H9 (cell line): ENCODE measurements around the gene SNRNP200. TPM values are rescaled to one million over a fixed set of nuclear protein-coding genes. Genes with fewer than 3 reads are reported as not detected.

ENCODE experiments used
- DNase-seq: peaks from one replicate; pipeline ENCODE4 v3.0.0-alpha.2; 2017
- H2AFZ ChIP-seq: one replicate; pipeline ENCODE4 v1.6.1; 2013; ENCODE audit warnings: mild to moderate bottlenecking, low read length, control low read depth, moderate library complexity
- H2AK5ac ChIP-seq: 2 replicates; pipeline ENCODE4 v1.6.1; 2013; ENCODE audit warnings: low read length, control low read depth, mixed read lengths; ENCODE audit not compliant: insufficient read length
- H2BK120ac ChIP-seq: one replicate; pipeline ENCODE4 v1.6.1; 2013; ENCODE audit warnings: low read depth, mild to moderate bottlenecking, low read length, control low read depth, inconsistent platforms; ENCODE audit not compliant: poor library complexity, severe bottlenecking
- H2BK12ac ChIP-seq: 2 replicates; pipeline ENCODE4 v1.6.1; 2013; ENCODE audit warnings: low read length, control low read depth, mixed read lengths, low read depth; ENCODE audit not compliant: insufficient read length
- H2BK15ac ChIP-seq: 2 replicates; pipeline ENCODE4 v1.6.1; 2013; ENCODE audit warnings: low read depth, low read length, control low read depth
- H2BK20ac ChIP-seq: one replicate; pipeline ENCODE4 v1.6.1; 2013; ENCODE audit warnings: low read depth, mild to moderate bottlenecking, low read length, control low read depth, inconsistent platforms; ENCODE audit not compliant: poor library complexity, severe bottlenecking
- H2BK5ac ChIP-seq: 2 replicates; pipeline ENCODE4 v1.6.1; 2013; ENCODE audit warnings: low read length, control low read depth, mixed read lengths; ENCODE audit not compliant: insufficient read length
- H3K14ac ChIP-seq: 2 replicates; pipeline ENCODE4 v1.6.1; 2013; ENCODE audit warnings: low read length, control low read depth; ENCODE audit not compliant: insufficient read depth
- H3K18ac ChIP-seq: 2 replicates; pipeline ENCODE4 v1.6.1; 2013; ENCODE audit warnings: low read depth, mild to moderate bottlenecking, mixed read lengths, low read length, control low read depth; ENCODE audit not compliant: insufficient read length
- H3K23ac ChIP-seq: 2 replicates; pipeline ENCODE4 v1.6.1; 2013; ENCODE audit warnings: low read length, control low read depth, mixed read lengths, low read depth; ENCODE audit not compliant: insufficient read length
- H3K23me2 ChIP-seq: 2 replicates; pipeline ENCODE4 v1.6.1; 2013; ENCODE audit warnings: low read depth, mild to moderate bottlenecking, mixed read lengths, low read length, control low read depth; ENCODE audit not compliant: insufficient read length, poor library complexity, severe bottlenecking
- H3K27ac ChIP-seq: 2 replicates; pipeline ENCODE4 v1.5.1; 2013; ENCODE audit warnings: low read length, control low read depth, mixed read lengths, low read depth; ENCODE audit not compliant: insufficient read length
- H3K27me3 ChIP-seq: 2 replicates; pipeline ENCODE4 v1.6.1; 2013; ENCODE audit warnings: low read length, control low read depth, inconsistent platforms; ENCODE audit not compliant: insufficient read depth
- H3K4ac ChIP-seq: 2 replicates; pipeline ENCODE4 v1.6.1; 2013; ENCODE audit warnings: low read depth, mild to moderate bottlenecking, control low read depth, inconsistent platforms, low read length, moderate library complexity
- H3K4me1 ChIP-seq: 2 replicates; pipeline ENCODE4 v1.6.1; 2013; ENCODE audit warnings: low read length, control low read depth, inconsistent platforms; ENCODE audit not compliant: insufficient read depth
- H3K4me2 ChIP-seq: 2 replicates; pipeline ENCODE4 v1.6.1; 2013; ENCODE audit warnings: low read length, control low read depth, mixed read lengths; ENCODE audit not compliant: insufficient read length, insufficient read depth
- H3K56ac ChIP-seq: 2 replicates; pipeline ENCODE4 v1.6.1; 2013; ENCODE audit warnings: low read depth, mild to moderate bottlenecking, mixed read lengths, low read length, control low read depth; ENCODE audit not compliant: insufficient read length
- H3K79me1 ChIP-seq: 2 replicates; pipeline ENCODE4 v1.6.1; 2013; ENCODE audit warnings: low read depth, mild to moderate bottlenecking, moderate library complexity, low read length, control low read depth, inconsistent platforms; ENCODE audit not compliant: insufficient read depth, poor library complexity, severe bottlenecking
- H3K79me2 ChIP-seq: 2 replicates; pipeline ENCODE4 v1.6.1; 2013; ENCODE audit warnings: low read length, control low read depth, inconsistent platforms; ENCODE audit not compliant: insufficient read depth
- H3K9ac ChIP-seq: 2 replicates; pipeline ENCODE4 v1.6.1; 2013; ENCODE audit warnings: low read length, control low read depth, mixed read lengths; ENCODE audit not compliant: insufficient read length; ENCODE audit errors: extremely low read depth
- H3K9me3 ChIP-seq: one replicate; pipeline ENCODE4 v1.6.1; 2013; ENCODE audit warnings: low read depth, low read length, inconsistent platforms; ENCODE audit not compliant: control insufficient read depth
- H3T11ph ChIP-seq: one replicate; pipeline ENCODE4 v1.6.1; 2013; ENCODE audit warnings: mild to moderate bottlenecking, low read length, control low read depth, inconsistent platforms
- H4K20me1 ChIP-seq: one replicate; pipeline ENCODE4 v1.6.1; 2013; ENCODE audit not compliant: control insufficient read depth, insufficient read length, insufficient read depth
- H4K5ac ChIP-seq: 2 replicates; pipeline ENCODE4 v1.6.1; 2013; ENCODE audit warnings: low read depth, mild to moderate bottlenecking, mixed read lengths, low read length, control low read depth; ENCODE audit not compliant: insufficient read length
- H4K8ac ChIP-seq: replicated peaks from 2 replicates; pipeline ENCODE4 v1.6.1; 2013; ENCODE audit warnings: low read length, control low read depth, mixed read lengths, low read depth; ENCODE audit not compliant: insufficient read length
- H4K91ac ChIP-seq: 2 replicates; pipeline ENCODE4 v1.6.1; 2013; ENCODE audit warnings: low read depth, mild to moderate bottlenecking, moderate library complexity, mixed read lengths, low read length, control low read depth; ENCODE audit not compliant: insufficient read length
- H3K27ac Mint-ChIP-seq, 3 experiments: 2 replicates in 2 of 3; 3 replicates in 1 of 3; pipeline ENCODE4 v1.8.0; 2020 to 2021; ENCODE audit warnings: mixed read lengths in 3 of 3, mild to moderate bottlenecking in 1 of 3, moderate library complexity in 1 of 3
- H3K27me3 Mint-ChIP-seq: 2 replicates; pipeline ENCODE4 v1.8.0; 2021; ENCODE audit warnings: low read depth, mild to moderate bottlenecking, moderate library complexity, mixed read lengths
- H3K36me3 Mint-ChIP-seq, 3 experiments: 2 replicates in 2 of 3; 3 replicates in 1 of 3; pipeline ENCODE4 v1.8.0; 2020 to 2021; ENCODE audit warnings: low read depth in 3 of 3, mixed read lengths in 3 of 3; ENCODE audit not compliant: insufficient read depth in 1 of 3
- H3K4me1 Mint-ChIP-seq, 2 experiments: 2 replicates each; pipeline ENCODE4 v1.8.0; 2020; ENCODE audit warnings: mixed read lengths in 2 of 2
- H3K4me3 Mint-ChIP-seq, 2 experiments: 2 replicates in 1 of 2; 3 replicates in 1 of 2; pipeline ENCODE4 v1.8.0; 2020 to 2021; ENCODE audit warnings: mild to moderate bottlenecking in 2 of 2, mixed read lengths in 2 of 2, moderate library complexity in 1 of 2
- H3K9me3 Mint-ChIP-seq, 2 experiments: 2 replicates in 1 of 2; 3 replicates in 1 of 2; pipeline ENCODE4 v1.8.0; 2020; ENCODE audit warnings: mild to moderate bottlenecking in 2 of 2, mixed read lengths in 2 of 2, moderate library complexity in 1 of 2
- WGBS: extraction: QIAGEN DNeasy Blood & Tissue Kit; methylation state at CpG from one replicate; pipeline ENCODE4 v1.1.7; 2013; ENCODE audit warnings: missing lambda C conversion rate, low lambda C conversion rate, mixed read lengths; ENCODE audit not compliant: insufficient read length; ENCODE audit errors: extremely low coverage; 5-methylcytosine and 5-hydroxymethylcytosine counted together
- total RNA-seq: library from RNA; stranded (reverse); gene quantifications from 2 replicates; pipeline ENCODE4 v1.2.1, GENCODE V29; 2021
- TF ChIP-seq, protein P1 (sequence below): fragments of 200-600 bp; sonication (generic); conservative IDR thresholded peaks from 3 replicates; pipeline ENCODE4 v1.8.0; 2021; ENCODE audit warnings: antibody characterized with exemption, mild to moderate bottlenecking

Gene SNRNP200
- total RNA-seq, 1 experiment from 2014 or later, result 215 TPM

DNA sequence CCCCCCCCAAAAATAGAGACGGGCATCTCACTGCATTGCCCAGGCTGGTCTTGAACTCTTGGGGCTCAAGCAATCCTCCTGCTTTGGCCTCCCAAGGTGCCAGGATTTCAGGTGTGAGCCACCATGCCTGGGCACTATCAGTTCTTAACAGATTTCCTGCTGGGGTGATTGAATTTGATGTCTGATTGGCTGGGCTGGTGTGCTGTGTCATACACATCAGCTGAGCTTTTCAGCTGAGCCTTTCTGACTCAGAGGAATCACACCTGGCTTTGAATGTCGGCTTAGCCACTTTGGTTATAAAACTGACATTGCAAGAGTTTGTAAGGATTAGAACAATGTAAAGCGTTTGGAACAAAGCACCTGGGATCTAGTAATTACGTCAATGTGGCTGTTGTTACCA, 49.1 kb upstream of the SNRNP200 start:
- H3K4ac ChIP-seq, result no peak overlapping the region
- H2BK120ac ChIP-seq, result no peak overlapping the region
- H4K20me1 ChIP-seq, result peaks cover 2% of the 10 kb centered on the region
- H3K23me2 ChIP-seq, result no peaks in the 10 kb centered on the region
- no peak overlapping the region for H3K4me2 ChIP-seq
- no peak overlapping the region for H2BK20ac ChIP-seq
- no peak overlapping the region for H3K18ac ChIP-seq
- H2AFZ ChIP-seq, result no peak overlapping the region
- Mint-ChIP-seq H3K27me3 (no peaks in the 10 kb centered on the region), H3K36me3 (peaks cover 34 to 86% (median 80%) of the 10 kb centered on the region in 3 experiments; a peak in 6 of 7 replicates), H3K9me3 (no peaks in the 10 kb centered on the region), H3K27ac (no peak overlapping the region), H3K4me1 (no peaks in the 10 kb centered on the region), H3K4me3 (no peak overlapping the region)
- H3K9me3 ChIP-seq, result no peaks in the 10 kb centered on the region
- no peak overlapping the region for H3K56ac ChIP-seq
- no peak for DNase-seq
- H4K5ac ChIP-seq, result no peak overlapping the region
- no peaks in the 10 kb centered on the region; the same call in 1 of the 2 replicates for H3K79me2 ChIP-seq
- no peak overlapping the region for H2BK5ac ChIP-seq
- H2AK5ac ChIP-seq, result no peak overlapping the region
- no peak overlapping the region for H4K91ac ChIP-seq
- H3K27me3 ChIP-seq, result no peaks in the 10 kb centered on the region
- H4K8ac ChIP-seq, result no peak overlapping the region
- H3K14ac ChIP-seq, result no peak overlapping the region
- H3K23ac ChIP-seq, result no peak overlapping the region
- H3K79me1 ChIP-seq, result no peaks in the 10 kb centered on the region
- no peak overlapping the region for H3K27ac ChIP-seq
- H2BK15ac ChIP-seq, result no peak overlapping the region
- H3T11ph ChIP-seq, result no peak overlapping the region
- H3K9ac ChIP-seq, result no peak overlapping the region
- WGBS, result no CpG with 5 or more reads among the region's 4 CpGs
- no peaks in the 10 kb centered on the region for H3K4me1 ChIP-seq
- H2BK12ac ChIP-seq, result no peak overlapping the region
- TF ChIP-seq, protein P1, sequence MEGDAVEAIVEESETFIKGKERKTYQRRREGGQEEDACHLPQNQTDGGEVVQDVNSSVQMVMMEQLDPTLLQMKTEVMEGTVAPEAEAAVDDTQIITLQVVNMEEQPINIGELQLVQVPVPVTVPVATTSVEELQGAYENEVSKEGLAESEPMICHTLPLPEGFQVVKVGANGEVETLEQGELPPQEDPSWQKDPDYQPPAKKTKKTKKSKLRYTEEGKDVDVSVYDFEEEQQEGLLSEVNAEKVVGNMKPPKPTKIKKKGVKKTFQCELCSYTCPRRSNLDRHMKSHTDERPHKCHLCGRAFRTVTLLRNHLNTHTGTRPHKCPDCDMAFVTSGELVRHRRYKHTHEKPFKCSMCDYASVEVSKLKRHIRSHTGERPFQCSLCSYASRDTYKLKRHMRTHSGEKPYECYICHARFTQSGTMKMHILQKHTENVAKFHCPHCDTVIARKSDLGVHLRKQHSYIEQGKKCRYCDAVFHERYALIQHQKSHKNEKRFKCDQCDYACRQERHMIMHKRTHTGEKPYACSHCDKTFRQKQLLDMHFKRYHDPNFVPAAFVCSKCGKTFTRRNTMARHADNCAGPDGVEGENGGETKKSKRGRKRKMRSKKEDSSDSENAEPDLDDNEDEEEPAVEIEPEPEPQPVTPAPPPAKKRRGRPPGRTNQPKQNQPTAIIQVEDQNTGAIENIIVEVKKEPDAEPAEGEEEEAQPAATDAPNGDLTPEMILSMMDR, result no peak
